ENCODE data around the gene KLHL7. TPM values are rescaled to one million over a fixed set of nuclear protein-coding genes. Genes with fewer than 3 reads are reported as not detected.
"Not testable (repeated sequence)": the region's sequence is repeated elsewhere in the genome, so short reads cannot be mapped to it uniquely, and the experiment has no call there.

Gene KLHL7
- total RNA-seq, 1 experiment from 2014 or later, result 33.8 TPM

- BruUV-seq (replicated peaks), result no TSS peak
- DNase-seq (ENCODE audit: low read depth, low spot score) (no peak), ATAC-seq (no peak)
- TF ChIP-seq TCF7L2 (IDR thresholded peaks at IDR 0.05; ENCODE audit: low read depth, low read length), result no peak
- TF ChIP-seq CTCF (IDR thresholded peaks at IDR 0.05), result no peak
- no peak for TF ChIP-seq POLR2AphosphoS5 (IDR thresholded peaks at IDR 0.05; ENCODE audit: low read depth, low read length)
- TF ChIP-seq SIN3A (IDR thresholded peaks at IDR 0.05; ENCODE audit: borderline replicate concordance, insufficient read depth, low read depth, low read length), result no peak
- TF ChIP-seq REST (IDR thresholded peaks at IDR 0.05; ENCODE audit: insufficient read depth in 1 of 2, low read depth in 2 of 2, low read length in 1 of 2), result no peak
- no peaks in the 10 kb centered on the region for H3K4me1 ChIP-seq (ENCODE audit: control insufficient read depth, insufficient read depth, low read length)
- in situ Hi-C loops (cut with HindIII; ENCODE audit: low pct_unique_long_range_greater_than_20kb, low sequenced_read_pairs), result no loop called here
- intact Hi-C loops (cut with micrococcal nuclease; ENCODE audit: unreplicated experiment), result no loop called here
- ChIA-PET POLR2A (no interaction called here), CTCF (no interaction called here)
- peaks cover 41% of the 10 kb centered on the region for H3K36me3 ChIP-seq (ENCODE audit: control insufficient read depth, insufficient read depth, low read length)
- no peak overlapping the region for H3K4me3 ChIP-seq (ENCODE audit: low read depth in 2 of 2, low read length in 2 of 2)
- H3K27me3 ChIP-seq (ENCODE audit: control insufficient read depth, insufficient read depth, low read length), result no peaks in the 10 kb centered on the region
- no peak overlapping the region for H3K27ac ChIP-seq (ENCODE audit: low read length)
- no peaks in the 10 kb centered on the region for H3K9me3 ChIP-seq (ENCODE audit: control insufficient read depth, insufficient read depth, low read depth, low read length)
Measured at GRCh38 chr7:23191022-23191421, 85.4 kb downstream of the KLHL7 start.

- H3K27ac ChIP-seq (ENCODE audit: low read length); H3K4me3 ChIP-seq (ENCODE audit: low read depth in 2 of 2, low read length in 2 of 2); DNase-seq (ENCODE audit: low read depth, low spot score); in situ Hi-C loops (cut with HindIII; ENCODE audit: low pct_unique_long_range_greater_than_20kb, low sequenced_read_pairs); H3K27me3 ChIP-seq (ENCODE audit: control insufficient read depth, insufficient read depth, low read length); H3K9me3 ChIP-seq (ENCODE audit: control insufficient read depth, insufficient read depth, low read depth, low read length); BruUV-seq (replicated peaks); H3K4me1 ChIP-seq (ENCODE audit: control insufficient read depth, insufficient read depth, low read length); intact Hi-C loops (cut with micrococcal nuclease; ENCODE audit: unreplicated experiment): not testable (repeated sequence)
- ATAC-seq, result peak; percentile 51
- ChIA-PET POLR2A (interaction anchor here (0.5 to 0.6 kb wide), 2 partner anchors 10 to 462 kb away, joined by 4 to 14 read pairs; no protein-coding TSS in a partner anchor), CTCF (interaction anchor here (1.2 kb wide), 1 partner anchor 9 kb away, joined by 3 read pairs; no protein-coding TSS in a partner anchor)
- H3K36me3 ChIP-seq (ENCODE audit: control insufficient read depth, insufficient read depth, low read length), result peaks cover 24% of the 10 kb centered on the region
Measured at GRCh38 chr7:23193650-23194227, 88.2 kb downstream of the KLHL7 start.

- no TSS peak for BruUV-seq (replicated peaks)
- Histone ChIP-seq H3K9me3 (ENCODE audit: control insufficient read depth, insufficient read depth, low read depth, low read length) (no peaks in the 10 kb centered on the region), H3K4me3 (ENCODE audit: low read depth in 2 of 2, low read length in 2 of 2) (no peak overlapping the region), H3K27ac (ENCODE audit: low read length) (no peak overlapping the region), H3K36me3 (ENCODE audit: control insufficient read depth, insufficient read depth, low read length) (peaks cover 32% of the 10 kb centered on the region), H3K27me3 (ENCODE audit: control insufficient read depth, insufficient read depth, low read length) (no peaks in the 10 kb centered on the region), H3K4me1 (ENCODE audit: control insufficient read depth, insufficient read depth, low read length) (no peaks in the 10 kb centered on the region)
- no peak for DNase-seq (ENCODE audit: low read depth, low spot score)
- no peak for ATAC-seq
- intact Hi-C loops (cut with micrococcal nuclease; ENCODE audit: unreplicated experiment) (no loop called here), in situ Hi-C loops (cut with HindIII; ENCODE audit: low pct_unique_long_range_greater_than_20kb, low sequenced_read_pairs) (no loop called here)
- CTCF ChIA-PET, result no interaction called here
- POLR2A ChIA-PET, result interaction anchor here (0.6 kb wide), 1 partner anchor 117 kb away, joined by 3 read pairs; no protein-coding TSS in a partner anchor
- TF ChIP-seq POLR2AphosphoS5 (IDR thresholded peaks at IDR 0.05; ENCODE audit: low read depth, low read length) (no peak), REST (IDR thresholded peaks at IDR 0.05; ENCODE audit: insufficient read depth in 1 of 2, low read depth in 2 of 2, low read length in 1 of 2) (no peak), TCF7L2 (IDR thresholded peaks at IDR 0.05; ENCODE audit: low read depth, low read length) (no peak), SIN3A (IDR thresholded peaks at IDR 0.05; ENCODE audit: borderline replicate concordance, insufficient read depth, low read depth, low read length) (no peak), CTCF (IDR thresholded peaks at IDR 0.05) (no peak)
Measured at GRCh38 chr7:23196306-23196705, 90.7 kb downstream of the KLHL7 start.
